ENCODE measurements around the gene CISTR. TPM values are rescaled to one million over a fixed set of nuclear protein-coding genes. Genes with fewer than 3 reads are reported as not detected.

Gene CISTR
- total RNA-seq, 1 donor from 2014 or later = 1.4 TPM

- H3K4me3 Mint-ChIP-seq (ENCODE audit: unreplicated experiment) = peak overlapping the region; percentile 99
- no peak for DNase-seq (ENCODE audit: low spot score)
- TF ChIP-seq CTCF (IDR thresholded peaks at IDR 0.05; ENCODE audit: unreplicated experiment) = no peak
- H3K27me3 Mint-ChIP-seq (ENCODE audit: unreplicated experiment) = peaks cover 5% of the 10 kb centered on the region
- peak overlapping the region; percentile 93 for H3K27ac Mint-ChIP-seq (ENCODE audit: unreplicated experiment)
- H3K4me1 Mint-ChIP-seq (ENCODE audit: unreplicated experiment) = peaks cover 42% of the 10 kb centered on the region
- H3K36me3 Mint-ChIP-seq (ENCODE audit: low read depth, unreplicated experiment) = peaks cover 29% of the 10 kb centered on the region
- no peaks in the 10 kb centered on the region for H3K9me3 Mint-ChIP-seq (ENCODE audit: unreplicated experiment)
These were observed 24.9 kb downstream of the CISTR start for GRCh38 chr12:53726946-53727309.

- Mint-ChIP-seq H3K4me1 (ENCODE audit: unreplicated experiment) (peaks cover 45% of the 10 kb centered on the region), H3K9me3 (ENCODE audit: unreplicated experiment) (no peaks in the 10 kb centered on the region), H3K36me3 (ENCODE audit: low read depth, unreplicated experiment) (peaks cover 34% of the 10 kb centered on the region), H3K4me3 (ENCODE audit: unreplicated experiment) (peak overlapping the region; percentile 99), H3K27ac (ENCODE audit: unreplicated experiment) (peak overlapping the region; percentile 93), H3K27me3 (ENCODE audit: unreplicated experiment) (peaks cover 5% of the 10 kb centered on the region)
- no peak for TF ChIP-seq CTCF (IDR thresholded peaks at IDR 0.05; ENCODE audit: unreplicated experiment)
- no peak for DNase-seq (ENCODE audit: low spot score)
These were observed 25.4 kb downstream of the CISTR start for GRCh38 chr12:53726341-53726740.

GRCh38 chr12:53725824-53726223 lies 26.0 kb downstream of the CISTR start:
- H3K4me3 Mint-ChIP-seq (ENCODE audit: unreplicated experiment) = peak overlapping the region; percentile 99
- H3K27me3 Mint-ChIP-seq (ENCODE audit: unreplicated experiment) = peaks cover 5% of the 10 kb centered on the region
- peaks cover 39% of the 10 kb centered on the region for H3K36me3 Mint-ChIP-seq (ENCODE audit: low read depth, unreplicated experiment)
- no peaks in the 10 kb centered on the region for H3K9me3 Mint-ChIP-seq (ENCODE audit: unreplicated experiment)
- no peak for TF ChIP-seq CTCF (IDR thresholded peaks at IDR 0.05; ENCODE audit: unreplicated experiment)
- H3K4me1 Mint-ChIP-seq (ENCODE audit: unreplicated experiment) = peaks cover 45% of the 10 kb centered on the region
- DNase-seq (ENCODE audit: low spot score) = no peak
- H3K27ac Mint-ChIP-seq (ENCODE audit: unreplicated experiment) = peak overlapping the region; percentile 90

GRCh38 chr12:53722450-53723041 lies 29.2 kb downstream of the CISTR start:
- H3K9me3 Mint-ChIP-seq (ENCODE audit: unreplicated experiment) = no peaks in the 10 kb centered on the region
- H3K36me3 Mint-ChIP-seq (ENCODE audit: low read depth, unreplicated experiment) = peaks cover 55% of the 10 kb centered on the region
- peak overlapping the region; percentile 16 for H3K27ac Mint-ChIP-seq (ENCODE audit: unreplicated experiment)
- H3K4me3 Mint-ChIP-seq (ENCODE audit: unreplicated experiment) = peak overlapping the region; percentile 31
- no peak for DNase-seq (ENCODE audit: low spot score)
- H3K4me1 Mint-ChIP-seq (ENCODE audit: unreplicated experiment) = peaks cover 40% of the 10 kb centered on the region
- TF ChIP-seq CTCF (IDR thresholded peaks at IDR 0.05; ENCODE audit: unreplicated experiment) = no peak
- peaks cover 3% of the 10 kb centered on the region for H3K27me3 Mint-ChIP-seq (ENCODE audit: unreplicated experiment)

- Mint-ChIP-seq H3K27ac (ENCODE audit: unreplicated experiment) (no peak overlapping the region), H3K4me1 (ENCODE audit: unreplicated experiment) (peaks cover 33% of the 10 kb centered on the region), H3K4me3 (ENCODE audit: unreplicated experiment) (no peak overlapping the region), H3K36me3 (ENCODE audit: low read depth, unreplicated experiment) (peaks cover 71% of the 10 kb centered on the region), H3K9me3 (ENCODE audit: unreplicated experiment) (no peaks in the 10 kb centered on the region), H3K27me3 (ENCODE audit: unreplicated experiment) (peaks cover 7% of the 10 kb centered on the region)
- DNase-seq (ENCODE audit: low spot score) = no peak
- no peak for TF ChIP-seq CTCF (IDR thresholded peaks at IDR 0.05; ENCODE audit: unreplicated experiment)
These were observed 30.8 kb downstream of the CISTR start for GRCh38 chr12:53720946-53721345.

Measured in endothelial cell (in vitro differentiated cells).